Osteocyte (in vitro differentiated cells): ENCODE measurements around the gene UQCRC1. TPM values are rescaled to one million over a fixed set of nuclear protein-coding genes. Genes with fewer than 3 reads are reported as not detected.

Source experiments
- DNase-seq: peaks from one replicate; pipeline ENCODE4 v3.0.0; 2021; ENCODE audit warnings: mixed read lengths; ENCODE audit not compliant: unreplicated experiment; ENCODE audit errors: extremely low spot score
- H3K27ac Mint-ChIP-seq: one replicate; pipeline ENCODE4 v1.8.0; 2021; ENCODE audit warnings: mild to moderate bottlenecking, mixed read lengths; ENCODE audit not compliant: unreplicated experiment
- H3K27me3 Mint-ChIP-seq: one replicate; pipeline ENCODE4 v1.8.0; 2021; ENCODE audit warnings: mixed read lengths; ENCODE audit not compliant: unreplicated experiment
- H3K36me3 Mint-ChIP-seq: one replicate; pipeline ENCODE4 v1.8.0; 2021; ENCODE audit warnings: mixed read lengths; ENCODE audit not compliant: unreplicated experiment
- H3K4me1 Mint-ChIP-seq: one replicate; pipeline ENCODE4 v1.8.0; 2021; ENCODE audit warnings: mixed read lengths; ENCODE audit not compliant: unreplicated experiment
- H3K4me3 Mint-ChIP-seq: one replicate; pipeline ENCODE4 v1.8.0; 2021; ENCODE audit warnings: mild to moderate bottlenecking, moderate library complexity, mixed read lengths; ENCODE audit not compliant: unreplicated experiment
- H3K9me3 Mint-ChIP-seq: one replicate; pipeline ENCODE4 v1.8.0; 2021; ENCODE audit warnings: mixed read lengths; ENCODE audit not compliant: unreplicated experiment
- CTCF ChIP-seq: fragments of 200-600 bp; sonication (generic); IDR thresholded peaks from 2 replicates; pipeline ENCODE4 v1.5.0; 2021; ENCODE audit warnings: antibody characterized with exemption, mild to moderate bottlenecking, moderate library complexity
- total RNA-seq: library from RNA; stranded (reverse); gene quantifications from 2 replicates; pipeline ENCODE4 v1.2.1, GENCODE V29; 2021

Gene UQCRC1
- total RNA-seq, 1 donor from 2014 or later = 202 TPM

DNA sequence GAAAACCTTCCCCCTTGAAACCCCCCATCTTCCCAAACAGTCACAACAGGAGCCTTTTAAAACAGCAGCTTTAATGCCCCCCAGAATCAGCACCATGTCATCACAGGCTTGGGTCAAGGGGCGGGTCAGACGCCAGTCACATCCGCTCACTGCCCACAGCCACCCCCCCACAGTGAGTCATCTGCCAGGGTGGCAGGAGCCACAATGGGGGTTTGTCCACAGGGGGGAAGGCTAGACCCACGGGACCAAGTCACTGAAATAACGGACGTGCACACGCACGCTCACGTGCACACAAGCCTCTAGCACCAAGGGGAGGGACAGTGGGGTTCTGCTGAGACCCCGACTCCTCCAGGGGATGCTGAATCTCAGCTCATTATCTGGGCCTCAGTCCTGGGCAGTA, 45.4 kb downstream of the UQCRC1 start:
- no peaks in the 10 kb centered on the region for H3K27me3 Mint-ChIP-seq
- peak overlapping the region; percentile 38 for H3K4me3 Mint-ChIP-seq
- peaks cover 1% of the 10 kb centered on the region for H3K36me3 Mint-ChIP-seq
- no peak for DNase-seq
- H3K27ac Mint-ChIP-seq = peak overlapping the region; percentile 98
- H3K9me3 Mint-ChIP-seq = no peaks in the 10 kb centered on the region
- no peak for TF ChIP-seq CTCF
- peaks cover 65% of the 10 kb centered on the region for H3K4me1 Mint-ChIP-seq

GRCh38 chr3:48563382-48563918, 46.0 kb downstream of the UQCRC1 start, which contains the start of gene UCN2:
Gene UCN2, minus strand, starts transcription at chr3:48563781. Its CDS starts 657 bp downstream, at chr3:48563124.
- Mint-ChIP-seq H3K27me3 (no peaks in the 10 kb centered on the region), H3K27ac (peak within 1 kb of the TSS; percentile 98), H3K4me1 (peaks cover 70% of the 10 kb centered on the region), H3K4me3 (peak within 1 kb of the TSS; percentile 61), H3K36me3 (peaks cover 1% of the 10 kb centered on the region), H3K9me3 (no peaks in the 10 kb centered on the region)
- TF ChIP-seq CTCF = peak; percentile 42
- no peak for DNase-seq

DNA sequence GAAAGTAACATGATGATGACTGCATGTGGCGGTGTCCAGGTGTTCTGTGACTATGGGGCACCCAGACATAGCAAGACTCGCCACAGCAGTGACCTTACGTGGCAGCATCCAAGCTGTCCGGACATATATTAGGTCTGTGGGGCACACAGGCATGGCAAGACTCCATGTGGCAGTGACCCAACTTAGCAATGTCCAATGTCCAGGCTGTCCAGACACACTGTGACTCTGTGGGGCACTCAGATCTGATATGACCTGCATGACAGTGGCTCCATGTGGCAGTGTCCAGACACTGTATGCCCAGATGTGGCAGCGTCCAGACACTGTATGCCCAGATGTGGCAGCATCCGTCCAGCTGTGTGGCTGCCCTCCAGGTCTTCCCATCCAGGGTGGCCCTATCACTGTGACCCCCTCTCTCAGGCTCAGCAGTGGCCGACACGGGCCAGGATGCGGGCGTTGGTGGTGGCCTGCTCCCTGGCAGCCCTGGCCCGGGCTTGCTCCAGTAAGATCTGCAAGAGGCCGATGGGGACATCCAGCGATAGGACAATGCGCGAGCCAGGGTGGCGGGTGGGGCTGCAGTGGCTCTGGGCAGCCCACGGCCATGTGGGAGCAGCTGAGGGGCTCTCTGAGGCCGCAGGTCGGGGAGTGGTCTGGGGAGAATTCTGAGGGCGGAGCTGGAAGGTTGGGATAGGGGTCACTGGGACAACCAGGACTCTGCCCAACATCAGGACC, 46.9 kb downstream of the UQCRC1 start:
- peak overlapping the region; percentile 98 for H3K27ac Mint-ChIP-seq
- TF ChIP-seq CTCF = no peak
- no peak for DNase-seq
- H3K4me1 Mint-ChIP-seq = peaks cover 77% of the 10 kb centered on the region
- H3K27me3 Mint-ChIP-seq = no peaks in the 10 kb centered on the region
- H3K9me3 Mint-ChIP-seq = no peaks in the 10 kb centered on the region
- H3K36me3 Mint-ChIP-seq = no peaks in the 10 kb centered on the region
- no peak overlapping the region for H3K4me3 Mint-ChIP-seq

DNA sequence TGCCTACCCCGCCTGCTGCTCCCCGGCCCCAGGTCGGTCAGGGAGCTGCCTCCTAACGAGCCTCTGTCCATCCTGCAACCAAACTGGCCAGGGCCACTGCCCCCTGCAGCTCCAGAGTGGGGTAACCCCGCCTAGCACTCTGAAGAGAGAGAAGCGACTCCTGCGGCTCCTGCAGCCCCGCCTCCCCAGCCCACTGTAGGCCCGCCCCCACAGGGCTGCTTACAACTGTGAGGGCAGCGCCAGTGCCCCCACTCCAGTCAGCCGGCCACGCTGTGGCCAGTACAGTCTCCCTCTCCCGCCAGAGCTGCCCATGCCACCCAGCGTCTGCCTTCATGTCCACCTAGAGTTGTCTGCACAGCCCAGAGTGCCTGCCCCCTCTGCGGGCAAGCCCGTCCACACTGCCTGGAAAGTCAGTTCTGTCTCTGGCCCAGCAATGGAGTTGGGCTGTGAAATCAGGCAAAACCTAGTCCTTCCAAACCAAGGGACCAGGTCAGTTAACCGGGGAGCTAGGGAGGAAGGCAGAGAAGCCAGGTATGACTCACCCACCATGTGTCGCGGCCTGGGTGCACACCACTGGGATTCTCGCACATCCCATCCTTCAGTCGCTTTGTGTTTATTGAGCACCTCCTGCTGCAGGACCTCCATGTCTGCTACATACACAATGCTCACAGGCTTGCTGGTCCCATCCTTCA, 48.3 kb downstream of the UQCRC1 start:
- peak; percentile 42 for TF ChIP-seq CTCF
- Mint-ChIP-seq H3K36me3 (no peaks in the 10 kb centered on the region), H3K27ac (peak overlapping the region; percentile 83), H3K9me3 (no peaks in the 10 kb centered on the region), H3K4me3 (peak overlapping the region; percentile 46), H3K27me3 (no peaks in the 10 kb centered on the region), H3K4me1 (peaks cover 77% of the 10 kb centered on the region)
- DNase-seq = no peak

DNA sequence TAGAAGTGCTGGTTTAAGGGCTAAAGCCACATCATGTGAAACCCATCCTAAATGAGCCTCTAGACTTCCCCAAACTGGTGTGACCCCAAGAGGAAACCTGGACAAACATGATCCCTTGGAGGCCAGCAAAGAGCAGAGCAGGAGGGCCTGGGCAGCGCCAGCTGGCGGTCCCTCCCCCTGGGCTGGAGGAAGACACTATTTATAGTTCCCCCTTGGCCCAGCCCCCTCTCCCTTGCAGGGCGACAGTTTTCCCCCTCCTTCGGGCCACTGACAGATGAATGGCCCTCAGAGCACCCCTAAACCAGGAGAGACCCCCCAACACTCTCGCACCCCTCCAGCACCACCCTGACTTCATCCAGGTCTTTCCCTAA, 48.8 kb downstream of the UQCRC1 start:
- H3K27me3 Mint-ChIP-seq = no peaks in the 10 kb centered on the region
- peak overlapping the region; percentile 46 for H3K4me3 Mint-ChIP-seq
- peak overlapping the region; percentile 83 for H3K27ac Mint-ChIP-seq
- no peaks in the 10 kb centered on the region for H3K9me3 Mint-ChIP-seq
- no peak for DNase-seq
- H3K4me1 Mint-ChIP-seq = peaks cover 76% of the 10 kb centered on the region
- no peak for TF ChIP-seq CTCF
- no peaks in the 10 kb centered on the region for H3K36me3 Mint-ChIP-seq
